AML-193 (cell line): ENCODE measurements around the gene LRRN4CL.
A peak's percentile ranks its signal among the peaks of the same experiment; 100 is the strongest.

Source experiments
- DNase-seq, 2 experiments: peaks; one replicate each; lab custom pipeline; 2025; lab: John Stamatoyannopoulos, UW

Gene LRRN4CL

GRCh38 chr11:62646825-62647608 is 42.3 kb downstream of the LRRN4CL start:
- DNase-seq, result no peak

GRCh38 chr11:62645946-62646824 is 43.1 kb downstream of the LRRN4CL start, which contains the start of gene GANAB:
Gene GANAB, minus strand, starts transcription at chr11:62646613. Its CDS starts 14 bp downstream, at chr11:62646599.
- DNase-seq, result peak; percentile 96 to 98

- DNase-seq, result no peak
These were observed 43.7 kb downstream of the LRRN4CL start for GRCh38 chr11:62645671-62645945.

GRCh38 chr11:62644220-62644619 is 45.1 kb downstream of the LRRN4CL start:
- DNase-seq, result no peak
